GM19023 (cell line): ENCODE data around the gene ST6GALNAC5.
"Not testable (repeated sequence)": the region's sequence is repeated elsewhere in the genome, so short reads cannot be mapped to it uniquely, and the experiment has no call there.

Experiments used
- ATAC-seq: cut with Tn5 transposase; IDR thresholded peaks from one replicate; pipeline ENCODE4 v1.9.1; 2021; ENCODE audit warnings: mild to moderate bottlenecking, moderate library complexity; ENCODE audit not compliant: unreplicated experiment

The ST6GALNAC5 gene

GRCh38 chr1:76933847-76934815 lies 66.9 kb downstream of the ST6GALNAC5 start:
- ATAC-seq: no peak

GRCh38 chr1:76938304-76938703 lies 71.0 kb downstream of the ST6GALNAC5 start:
- no peak for ATAC-seq

- peak; percentile 77 for ATAC-seq
Observed at GRCh38 chr1:76939050-76939816, 72.0 kb downstream of the ST6GALNAC5 start.

GRCh38 chr1:76939817-76940216 lies 72.5 kb downstream of the ST6GALNAC5 start:
- no peak for ATAC-seq

GRCh38 chr1:76940571-76941335 lies 73.5 kb downstream of the ST6GALNAC5 start:
- no peak for ATAC-seq

GRCh38 chr1:76942549-76942948 lies 75.3 kb downstream of the ST6GALNAC5 start:
- no peak for ATAC-seq

GRCh38 chr1:76944942-76945341 lies 77.7 kb downstream of the ST6GALNAC5 start:
- ATAC-seq: no peak

- ATAC-seq: no peak
Observed at GRCh38 chr1:76948846-76949245, 81.6 kb downstream of the ST6GALNAC5 start.

GRCh38 chr1:76949503-76949902 lies 82.2 kb downstream of the ST6GALNAC5 start:
- no peak for ATAC-seq

GRCh38 chr1:76950306-76950705 lies 83.0 kb downstream of the ST6GALNAC5 start:
- ATAC-seq: no peak

GRCh38 chr1:76951153-76951552 lies 83.9 kb downstream of the ST6GALNAC5 start:
- ATAC-seq: no peak

- ATAC-seq: no peak
Observed at GRCh38 chr1:76955652-76956051, 88.4 kb downstream of the ST6GALNAC5 start.

GRCh38 chr1:76957961-76958360 lies 90.7 kb downstream of the ST6GALNAC5 start:
- ATAC-seq: no peak

GRCh38 chr1:76958828-76959227 lies 91.5 kb downstream of the ST6GALNAC5 start:
- ATAC-seq: no peak

GRCh38 chr1:76959556-76959955 lies 92.3 kb downstream of the ST6GALNAC5 start:
- ATAC-seq: no peak

GRCh38 chr1:76961181-76961819 lies 94.0 kb downstream of the ST6GALNAC5 start:
- ATAC-seq: no peak

GRCh38 chr1:76961820-76962207 lies 94.5 kb downstream of the ST6GALNAC5 start:
- ATAC-seq: no peak

- not testable (repeated sequence) for ATAC-seq
Observed at GRCh38 chr1:76981267-76981666, 114.0 kb downstream of the ST6GALNAC5 start.

GRCh38 chr1:76989976-76990375 lies 122.7 kb downstream of the ST6GALNAC5 start:
- no peak for ATAC-seq

GRCh38 chr1:76993036-76993435 lies 125.8 kb downstream of the ST6GALNAC5 start:
- ATAC-seq: no peak
